HUES48 (cell line): Measurements from ENCODE around the gene GTF2H2C_2.
"Not testable (repeated sequence)": the region's sequence is repeated elsewhere in the genome, so short reads cannot be mapped to it uniquely, and the experiment has no call there.

Experiments
- H3K27ac ChIP-seq: one replicate; pipeline ENCODE4 v1.7.0; 2013; ENCODE audit warnings: low read depth, low read length, inconsistent platforms
- H3K27me3 ChIP-seq: 2 replicates; pipeline ENCODE4 v1.6.1; 2013; ENCODE audit warnings: mild to moderate bottlenecking, low read length; ENCODE audit not compliant: control insufficient read depth, insufficient read depth
- H3K36me3 ChIP-seq: 2 replicates; pipeline ENCODE4 v1.6.1; 2013; ENCODE audit warnings: low read length; ENCODE audit not compliant: control insufficient read depth, insufficient read depth
- H3K4me1 ChIP-seq: 2 replicates; pipeline ENCODE4 v1.6.1; 2013; ENCODE audit warnings: mild to moderate bottlenecking, low read length; ENCODE audit not compliant: control insufficient read depth, insufficient read depth
- H3K4me3 ChIP-seq: 2 replicates; pipeline ENCODE4 v1.5.1; 2013; ENCODE audit warnings: mild to moderate bottlenecking, low read depth, low read length
- H3K9ac ChIP-seq: 2 replicates; pipeline ENCODE4 v1.6.1; 2013; ENCODE audit warnings: mild to moderate bottlenecking, low read depth, low read length, moderate library complexity
- H3K9me3 ChIP-seq: 2 replicates; pipeline ENCODE4 v1.6.1; 2013; ENCODE audit warnings: low read length; ENCODE audit not compliant: control insufficient read depth, insufficient read depth

Gene GTF2H2C_2

DNA sequence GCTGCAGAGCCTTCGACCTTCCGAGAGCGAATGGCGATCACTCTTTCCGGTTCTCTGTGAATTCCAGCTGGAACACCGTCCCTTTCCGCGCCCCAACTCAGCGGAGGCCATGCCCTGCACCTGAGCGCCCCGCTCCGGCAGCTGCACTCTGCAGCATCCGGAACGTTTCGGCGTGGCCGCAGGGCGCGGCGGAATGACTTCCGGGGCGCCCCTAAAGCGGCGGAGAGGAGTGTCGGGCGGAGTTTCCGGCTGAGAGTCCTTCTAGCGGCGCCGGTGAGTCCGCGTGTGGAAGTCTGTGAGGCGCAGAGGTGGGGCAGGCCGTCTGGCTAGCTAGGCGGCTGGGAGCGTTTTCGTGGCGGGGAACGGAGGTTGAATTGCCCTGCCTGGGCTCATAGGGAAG, at the start of gene GTF2H2C_2:
Gene GTF2H2C_2, plus strand, starts transcription at position 252 of the 400 bp plus-strand sequence.
- not testable (repeated sequence) for H3K36me3 ChIP-seq, H3K4me3 ChIP-seq, H3K27me3 ChIP-seq, H3K9me3 ChIP-seq, H3K4me1 ChIP-seq, H3K9ac ChIP-seq, H3K27ac ChIP-seq

GRCh38 chr5:70400984-70401686, 14.0 kb upstream of the GTF2H2C_2 start:
- H3K4me1 ChIP-seq, H3K9ac ChIP-seq, H3K9me3 ChIP-seq, H3K36me3 ChIP-seq, H3K27me3 ChIP-seq: not testable (repeated sequence)
- Histone ChIP-seq H3K4me3 (peak overlapping the region; percentile 66), H3K27ac (peak overlapping the region; percentile 67)

GRCh38 chr5:70421322-70421721, 6.2 kb downstream of the GTF2H2C_2 start:
- H3K27me3 ChIP-seq, H3K27ac ChIP-seq, H3K9ac ChIP-seq, H3K4me3 ChIP-seq, H3K36me3 ChIP-seq, H3K9me3 ChIP-seq, H3K4me1 ChIP-seq: not testable (repeated sequence)

GRCh38 chr5:70423215-70423614, 8.0 kb downstream of the GTF2H2C_2 start:
- not testable (repeated sequence) for H3K4me3 ChIP-seq, H3K9me3 ChIP-seq, H3K27me3 ChIP-seq, H3K4me1 ChIP-seq, H3K36me3 ChIP-seq, H3K27ac ChIP-seq, H3K9ac ChIP-seq

DNA sequence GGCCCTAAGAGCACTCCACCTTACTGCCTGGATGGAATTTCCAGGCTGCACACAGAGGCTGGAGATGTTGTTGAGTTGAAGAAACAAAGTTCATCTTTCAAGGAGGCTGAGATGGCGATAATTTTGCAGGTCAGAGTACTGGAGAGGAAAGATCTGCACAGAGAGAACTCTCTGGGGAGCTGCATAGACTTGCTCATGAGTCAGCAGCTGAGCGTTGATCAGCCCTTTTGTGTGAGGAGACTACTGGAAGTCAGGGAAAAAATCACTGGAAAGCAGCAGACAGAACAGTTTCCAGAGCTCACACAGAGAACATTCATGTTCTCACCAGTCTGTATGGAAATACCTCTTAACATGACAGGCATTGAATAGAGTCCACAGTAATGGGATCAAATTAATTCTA, 23.4 kb downstream of the GTF2H2C_2 start:
- H3K4me1 ChIP-seq, H3K4me3 ChIP-seq, H3K9ac ChIP-seq, H3K27me3 ChIP-seq, H3K9me3 ChIP-seq, H3K27ac ChIP-seq, H3K36me3 ChIP-seq: not testable (repeated sequence)

- H3K9me3 ChIP-seq, H3K27ac ChIP-seq, H3K4me1 ChIP-seq, H3K36me3 ChIP-seq, H3K4me3 ChIP-seq, H3K9ac ChIP-seq, H3K27me3 ChIP-seq: not testable (repeated sequence)
Measured at GRCh38 chr5:70449565-70449964, 34.4 kb downstream of the GTF2H2C_2 start.

DNA sequence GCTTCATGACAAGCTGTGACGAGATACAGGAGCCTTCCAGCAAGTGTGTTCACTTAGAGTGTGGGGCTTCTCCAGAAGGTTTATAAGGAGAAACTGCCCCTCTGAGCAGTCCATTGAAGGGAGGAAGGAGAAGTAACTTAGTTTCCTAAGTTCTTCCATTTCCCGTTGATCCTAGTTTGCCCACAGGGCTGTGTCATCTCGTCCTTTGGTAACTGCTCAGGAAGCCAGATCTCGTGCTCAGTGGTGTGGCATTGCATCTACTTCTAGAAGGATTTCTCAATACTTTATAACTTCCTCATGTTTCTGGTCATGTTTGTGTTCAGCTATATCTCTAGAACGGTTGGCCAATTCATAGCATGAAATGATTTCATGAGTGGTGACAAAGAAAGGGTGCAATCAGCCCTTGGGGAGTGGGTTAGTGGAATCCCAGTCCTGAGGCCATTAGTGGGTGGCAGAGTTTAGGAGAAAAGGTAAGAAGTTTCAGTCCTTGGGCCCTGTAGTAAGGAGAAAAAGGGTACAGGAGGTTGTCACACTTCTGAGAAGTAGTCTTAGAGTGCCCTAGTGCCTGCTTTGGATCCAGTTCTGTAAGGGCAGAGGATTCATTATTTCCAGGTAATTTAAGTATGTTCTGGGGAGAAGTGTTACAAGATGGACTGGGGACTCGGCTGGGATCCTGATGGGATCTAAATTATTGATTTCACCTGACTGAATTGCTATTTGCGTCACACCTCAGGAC, 36.2 kb downstream of the GTF2H2C_2 start:
- not testable (repeated sequence) for H3K4me1 ChIP-seq, H3K27ac ChIP-seq, H3K9ac ChIP-seq, H3K4me3 ChIP-seq, H3K27me3 ChIP-seq, H3K36me3 ChIP-seq, H3K9me3 ChIP-seq

DNA sequence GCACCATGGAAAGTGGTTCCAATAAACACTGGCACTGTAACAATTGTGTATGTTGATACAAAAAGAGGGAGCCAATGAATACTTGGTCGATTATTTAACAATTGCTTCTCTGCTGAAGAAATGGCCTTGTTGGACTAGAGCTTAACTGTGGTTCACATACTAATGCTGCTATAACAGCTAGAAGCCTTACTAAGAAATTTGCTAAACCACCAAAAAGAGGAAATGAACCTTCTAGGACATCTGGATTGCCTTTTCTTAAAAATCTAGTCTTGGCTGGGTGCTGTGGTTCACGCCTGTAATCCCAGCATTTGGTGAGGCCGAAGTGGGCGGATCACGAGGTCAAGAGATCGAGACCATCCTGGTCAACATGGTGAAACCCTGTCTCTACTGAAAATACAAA, 41.9 kb downstream of the GTF2H2C_2 start:
- not testable (repeated sequence) for H3K36me3 ChIP-seq, H3K9ac ChIP-seq, H3K27ac ChIP-seq, H3K9me3 ChIP-seq, H3K4me1 ChIP-seq, H3K4me3 ChIP-seq, H3K27me3 ChIP-seq

GRCh38 chr5:70459188-70459587, 44.0 kb downstream of the GTF2H2C_2 start:
- H3K4me1 ChIP-seq, H3K27me3 ChIP-seq, H3K9me3 ChIP-seq, H3K36me3 ChIP-seq, H3K4me3 ChIP-seq, H3K27ac ChIP-seq, H3K9ac ChIP-seq: not testable (repeated sequence)

- H3K4me3 ChIP-seq, H3K4me1 ChIP-seq: not testable (repeated sequence)
Measured at GRCh38 chr5:70461984-70462383, 46.8 kb downstream of the GTF2H2C_2 start.

GRCh38 chr5:70464019-70464637, 49.0 kb downstream of the GTF2H2C_2 start:
- H3K4me3 ChIP-seq, H3K4me1 ChIP-seq, H3K36me3 ChIP-seq, H3K27me3 ChIP-seq, H3K9ac ChIP-seq, H3K27ac ChIP-seq, H3K9me3 ChIP-seq: not testable (repeated sequence)

More at GRCh38 chr5:70461984-70462383, 46.8 kb downstream of the GTF2H2C_2 start:
- H3K27ac ChIP-seq, H3K36me3 ChIP-seq, H3K9ac ChIP-seq, H3K9me3 ChIP-seq, H3K27me3 ChIP-seq: not testable (repeated sequence)
